HG03280 (cell line): Measurements from ENCODE around the gene BTBD9.

Experiments used
- ATAC-seq: cut with Tn5 transposase; IDR thresholded peaks from one replicate; pipeline ENCODE4 v1.9.1; 2021; ENCODE audit warnings: mild to moderate bottlenecking, moderate library complexity; ENCODE audit not compliant: unreplicated experiment

BTBD9 gene

DNA sequence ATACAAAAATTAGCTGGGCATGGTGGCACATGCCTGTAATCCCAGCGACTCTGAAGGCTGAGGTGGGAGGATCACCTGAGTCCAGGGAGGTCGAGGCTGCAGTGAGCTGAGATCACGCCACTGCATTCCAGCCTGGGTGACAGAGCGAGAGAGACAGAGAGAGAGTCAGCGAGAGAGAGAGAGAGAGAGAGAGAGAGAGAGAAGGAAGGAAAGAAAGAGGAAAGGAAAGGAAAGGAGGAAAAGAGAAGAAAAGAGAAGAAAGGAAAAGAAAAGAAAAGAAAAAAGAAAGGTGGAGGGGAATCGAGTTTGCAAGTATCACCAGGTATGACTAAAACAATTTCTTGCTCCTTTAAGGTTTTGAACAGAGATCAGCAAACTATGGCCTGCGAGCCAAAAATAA is 152.3 kb downstream of the BTBD9 start:
- no peak for ATAC-seq

DNA sequence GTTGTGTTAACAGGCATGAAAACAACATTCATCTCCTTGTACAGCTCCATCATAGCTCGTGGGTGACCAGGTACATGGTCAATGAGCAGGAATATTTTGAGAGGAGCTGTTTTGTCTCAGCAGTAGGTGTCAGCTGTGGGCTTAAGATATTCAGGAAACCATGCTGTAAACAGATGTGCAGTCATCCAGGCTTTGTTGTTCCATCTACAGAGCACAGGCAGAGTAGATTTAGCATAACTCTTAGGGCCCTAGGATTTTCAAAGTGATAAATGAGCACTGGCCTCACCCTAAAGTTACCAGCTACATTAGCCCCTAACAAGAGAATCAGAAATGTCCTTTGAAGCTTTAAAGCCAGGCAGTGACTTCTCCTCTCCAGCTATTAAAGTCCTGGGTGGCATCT is 154.2 kb downstream of the BTBD9 start:
- no peak for ATAC-seq

DNA sequence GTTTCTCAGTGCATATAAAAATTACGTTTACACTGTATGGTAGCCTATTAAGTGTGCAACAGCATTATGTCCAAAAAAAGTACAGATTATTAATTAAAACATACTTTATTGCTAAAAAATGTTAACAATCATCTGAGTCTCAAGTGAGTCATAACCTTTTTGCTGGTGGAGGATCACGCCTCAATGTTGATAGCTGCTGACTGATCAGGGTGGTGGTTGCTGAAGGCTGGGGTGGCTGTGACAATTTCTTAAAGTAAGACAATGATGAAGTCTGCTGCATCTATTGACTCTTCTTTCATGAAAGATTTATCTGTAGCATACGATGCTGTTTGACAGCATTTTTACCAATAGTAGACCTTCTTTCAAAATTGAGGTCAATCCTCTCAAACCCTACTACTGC is 155.1 kb downstream of the BTBD9 start:
- no peak for ATAC-seq

DNA sequence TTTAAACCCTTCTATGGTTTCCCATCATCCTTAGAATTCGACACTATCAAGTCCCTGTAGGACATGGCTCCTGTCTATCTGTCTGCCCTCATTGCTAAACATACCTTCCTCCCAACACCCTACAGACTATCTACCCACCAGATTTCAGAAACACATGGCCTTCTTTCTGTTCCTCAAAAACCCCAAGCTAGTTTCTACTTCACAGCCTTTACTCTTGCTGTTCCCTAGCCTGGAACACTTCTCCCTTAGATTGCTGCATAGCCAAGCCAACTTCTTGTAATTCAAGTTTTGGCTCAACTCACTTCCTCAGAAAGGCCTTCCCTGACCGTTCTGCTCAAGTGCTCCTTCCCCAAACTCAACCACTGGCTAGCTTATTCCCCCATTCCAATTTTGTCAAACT is 156.2 kb downstream of the BTBD9 start:
- peak; percentile 51 for ATAC-seq

DNA sequence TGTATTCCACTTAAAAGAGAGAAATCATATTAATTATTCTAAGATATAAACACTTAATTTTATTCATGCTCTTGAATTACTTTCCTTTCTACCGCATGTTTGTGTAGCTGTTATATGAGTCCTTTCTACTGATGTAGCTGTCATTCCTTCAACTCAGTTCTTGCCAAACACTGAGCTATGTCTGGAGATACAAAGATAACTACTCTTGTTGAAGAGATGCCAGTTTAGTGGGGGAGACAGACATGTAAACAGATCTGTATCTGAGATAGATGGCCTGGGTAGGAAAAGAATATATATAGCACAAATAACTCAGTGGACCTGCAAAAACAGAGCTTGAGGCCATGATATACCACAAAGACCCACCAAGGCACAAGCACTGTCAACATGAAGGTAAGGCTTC is 157.3 kb downstream of the BTBD9 start:
- ATAC-seq, result no peak

DNA sequence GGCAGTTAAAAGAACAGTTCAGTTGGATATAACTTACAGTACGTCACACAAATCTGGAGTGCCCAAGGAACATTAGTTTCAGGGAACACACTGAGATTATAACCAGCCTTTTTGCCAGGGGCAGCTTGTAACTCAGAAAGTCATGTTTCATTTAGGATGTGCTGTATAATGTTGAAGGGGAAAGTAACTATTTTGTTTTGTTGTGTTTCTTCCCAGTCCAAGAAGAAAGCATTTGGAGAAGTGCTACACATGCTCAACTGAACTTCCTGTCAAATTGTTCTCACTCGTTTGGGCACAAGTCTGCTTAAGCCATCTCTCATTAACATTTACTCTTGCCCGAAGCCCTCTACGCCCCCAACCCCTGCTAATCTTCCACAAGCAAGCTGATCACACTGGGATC is 157.9 kb downstream of the BTBD9 start:
- no peak for ATAC-seq

DNA sequence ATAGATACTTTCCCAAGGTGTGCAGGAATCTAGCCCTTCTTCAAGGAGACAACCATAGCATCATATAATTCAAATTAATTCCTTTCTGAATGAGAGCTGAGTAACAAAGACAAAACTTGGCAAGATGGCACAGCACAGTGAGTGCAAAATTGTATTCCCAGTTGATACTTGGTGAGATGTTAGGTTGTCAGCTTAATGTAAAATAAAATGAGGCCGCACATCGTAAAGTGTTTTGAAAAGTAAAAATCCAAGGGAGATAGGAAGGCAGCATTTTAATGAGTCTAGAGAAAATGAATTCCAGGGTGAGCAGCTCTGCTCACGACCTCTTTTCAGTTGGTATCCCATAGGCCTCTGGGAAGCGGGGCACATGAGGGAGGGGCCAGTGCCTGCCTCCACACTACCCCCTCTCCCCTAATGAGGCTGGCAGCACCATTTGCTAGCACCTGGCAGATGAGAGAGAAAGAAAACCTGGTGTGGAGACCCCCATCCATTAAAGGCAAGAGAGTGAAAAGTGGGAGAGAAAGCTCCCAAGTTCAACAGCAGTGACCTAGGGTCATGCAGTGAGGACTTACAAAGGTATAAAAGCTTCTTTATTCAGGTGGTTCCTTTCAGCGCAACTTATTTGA is 158.4 kb downstream of the BTBD9 start:
- ATAC-seq, result no peak

DNA sequence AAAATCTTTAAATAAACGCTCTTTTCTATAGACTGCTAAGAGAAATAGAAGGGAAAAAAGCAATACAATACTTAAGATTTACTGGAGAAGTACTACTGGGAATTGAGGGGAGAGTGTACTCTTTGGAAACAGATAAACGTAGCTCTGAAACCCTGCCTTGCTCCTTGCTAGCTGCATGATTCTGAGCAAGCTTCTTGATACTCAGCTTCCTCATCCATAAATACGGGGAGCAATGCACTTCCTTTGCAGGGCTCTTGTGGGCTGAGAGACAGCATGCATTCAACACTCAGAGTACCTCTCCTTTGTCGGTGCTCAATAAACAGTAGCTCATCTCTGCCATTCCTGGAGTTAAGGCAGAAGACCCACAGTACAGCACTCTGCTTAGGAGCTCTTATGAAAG is 159.7 kb downstream of the BTBD9 start:
- ATAC-seq, result no peak

DNA sequence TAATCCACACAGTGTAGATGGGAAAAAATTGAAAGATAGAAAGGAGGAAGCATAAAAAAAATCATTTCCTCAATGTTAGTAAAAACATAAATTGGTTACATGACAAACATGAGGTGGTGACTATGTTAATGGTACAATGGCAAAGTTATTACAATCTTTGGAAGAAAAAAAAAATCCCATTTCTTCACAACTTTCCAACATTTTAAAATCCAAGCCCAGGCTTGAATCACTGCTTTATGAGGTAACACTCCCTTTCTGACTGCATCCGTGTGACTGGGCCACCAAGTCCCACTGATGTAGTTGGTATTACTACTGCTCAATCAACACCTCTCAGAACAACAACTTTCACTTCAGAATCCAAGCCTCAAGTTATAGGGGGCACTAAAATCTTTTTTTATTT is 160.4 kb downstream of the BTBD9 start:
- no peak for ATAC-seq

DNA sequence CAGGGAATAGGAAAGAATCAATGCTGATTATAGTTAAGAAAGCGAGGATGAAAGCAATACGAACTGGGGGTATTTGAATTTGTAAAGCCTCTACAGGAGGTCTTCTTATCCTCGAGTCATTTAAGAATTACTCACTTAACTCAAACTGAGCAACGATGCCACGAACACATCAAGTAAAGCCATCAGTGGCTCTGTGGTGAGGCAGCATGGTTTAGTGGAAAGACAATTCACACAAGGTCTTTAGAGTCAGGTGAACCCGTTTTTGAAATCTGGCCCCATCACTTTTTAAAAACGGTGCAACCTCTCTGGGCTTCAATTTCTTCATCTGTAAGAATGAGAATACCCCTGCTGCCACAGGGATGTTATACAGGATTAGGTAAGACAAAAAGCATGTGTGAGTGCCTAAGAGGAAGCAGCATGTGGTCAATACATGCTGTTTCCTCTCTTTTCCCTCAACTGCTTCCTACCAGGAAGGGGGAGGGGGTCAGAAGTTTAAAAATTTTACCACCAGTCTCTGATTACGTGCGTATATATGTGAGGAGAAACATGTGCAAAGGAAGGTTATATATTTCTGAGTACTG is 162.0 kb downstream of the BTBD9 start:
- no peak for ATAC-seq

DNA sequence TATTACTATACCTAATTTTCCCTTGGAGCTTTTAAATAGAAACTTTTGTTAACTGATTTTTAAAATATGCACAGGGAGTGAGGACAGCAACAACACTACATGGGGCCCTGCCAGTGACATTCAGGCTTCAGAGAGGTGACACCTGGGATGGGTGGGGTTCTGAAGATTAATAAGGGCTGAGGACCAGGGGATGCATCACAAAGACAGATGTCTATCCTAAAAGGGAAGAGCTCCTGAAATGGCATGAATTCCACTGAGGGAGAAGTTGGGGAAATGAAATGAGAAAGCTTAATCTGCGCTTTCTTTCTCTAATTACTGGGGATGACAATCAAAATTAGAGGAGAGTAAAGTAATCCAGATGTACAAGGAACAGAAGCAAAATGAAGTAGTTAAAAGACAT is 162.8 kb downstream of the BTBD9 start:
- ATAC-seq, result no peak

DNA sequence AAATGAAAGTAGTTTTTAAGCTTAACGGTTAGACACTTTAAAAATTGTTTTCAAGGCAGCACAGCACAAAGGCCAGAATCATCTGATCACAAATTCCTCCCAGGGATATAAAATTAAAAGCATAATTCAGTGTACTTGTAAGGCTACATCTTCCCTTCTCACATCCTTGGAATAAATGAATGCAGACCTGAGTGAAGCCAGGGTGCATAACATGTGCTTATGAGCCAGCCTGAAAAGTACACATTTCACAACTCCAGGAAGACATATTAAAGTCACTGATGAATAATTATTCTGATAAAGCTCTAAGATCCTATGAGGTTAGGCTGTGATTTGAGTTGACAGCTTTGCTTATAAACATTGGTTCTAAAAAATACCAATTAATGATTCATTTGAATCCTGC is 163.6 kb downstream of the BTBD9 start:
- ATAC-seq, result no peak

DNA sequence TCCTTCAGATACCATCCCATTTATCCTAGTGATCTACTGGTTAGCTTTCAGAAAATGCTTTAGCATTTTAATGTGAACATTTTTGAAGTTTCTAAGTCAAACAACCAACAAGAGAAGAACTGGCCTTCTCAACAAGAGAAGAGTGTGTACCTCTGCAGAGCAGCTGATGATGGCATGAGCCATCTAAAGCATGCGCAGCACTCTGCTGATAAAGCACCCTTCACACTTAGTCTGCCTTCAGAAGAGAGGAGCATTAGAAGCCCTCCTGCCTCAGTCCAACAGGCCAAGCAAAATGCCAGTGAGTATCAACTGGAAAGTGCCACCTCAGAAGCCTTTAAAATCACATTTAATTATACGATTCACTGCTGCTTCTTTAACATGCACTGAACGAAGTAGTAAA is 169.2 kb downstream of the BTBD9 start:
- ATAC-seq, result no peak

DNA sequence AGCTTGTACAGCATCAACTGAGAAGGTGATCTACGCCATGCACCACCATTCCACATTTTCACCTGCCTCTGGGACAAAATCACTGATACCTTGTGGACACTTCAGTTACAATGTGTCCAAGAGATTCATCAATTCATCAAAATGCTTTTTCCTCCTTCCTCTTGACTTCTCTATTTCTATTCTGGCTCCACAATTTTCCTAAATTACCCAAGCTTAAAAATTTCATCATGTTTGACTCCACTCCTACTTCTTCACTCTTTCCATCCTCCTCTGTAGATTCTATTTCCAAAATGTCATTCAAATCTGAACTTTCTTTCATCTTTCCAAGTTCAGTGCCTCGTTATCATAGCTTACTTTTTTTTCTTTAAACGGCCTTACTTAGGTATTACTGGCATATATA is 172.2 kb downstream of the BTBD9 start:
- no peak for ATAC-seq

DNA sequence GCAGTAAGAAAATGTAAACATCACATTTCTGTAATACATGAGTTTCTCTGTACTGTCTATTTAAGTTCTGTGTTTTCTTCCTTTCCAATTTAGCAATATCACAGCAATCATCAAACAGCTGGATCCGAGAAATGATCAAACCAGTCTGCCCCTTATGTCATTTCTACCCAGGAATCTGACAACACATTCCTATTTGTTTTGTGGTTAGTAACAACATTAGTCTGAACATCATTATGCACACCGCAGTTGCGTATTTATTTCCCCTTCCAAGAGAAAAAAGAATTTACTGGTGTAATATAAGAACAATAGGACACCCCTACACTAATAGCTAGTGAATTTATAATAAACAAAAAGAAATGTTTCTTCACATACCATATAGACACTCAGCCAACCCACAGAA is 179.5 kb downstream of the BTBD9 start:
- no peak for ATAC-seq

DNA sequence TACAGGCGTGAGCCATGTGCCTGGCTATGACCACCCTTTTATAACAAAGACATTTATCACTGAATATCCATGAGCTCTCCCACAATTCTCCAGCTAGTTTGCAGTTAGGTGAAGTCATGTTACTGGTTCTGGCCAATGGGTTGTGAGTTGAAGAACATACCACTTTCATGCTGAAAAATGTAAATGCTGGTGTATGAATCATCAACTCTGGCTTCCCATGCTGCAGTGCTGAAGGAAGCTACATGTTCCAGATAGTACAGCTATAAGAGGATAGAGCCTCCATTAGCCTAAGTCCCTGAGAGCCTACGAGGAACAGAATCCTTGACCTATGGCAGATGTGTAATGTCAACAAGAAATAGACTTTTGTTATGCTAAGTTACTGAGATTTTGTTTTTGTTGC is 180.4 kb downstream of the BTBD9 start:
- no peak for ATAC-seq

DNA sequence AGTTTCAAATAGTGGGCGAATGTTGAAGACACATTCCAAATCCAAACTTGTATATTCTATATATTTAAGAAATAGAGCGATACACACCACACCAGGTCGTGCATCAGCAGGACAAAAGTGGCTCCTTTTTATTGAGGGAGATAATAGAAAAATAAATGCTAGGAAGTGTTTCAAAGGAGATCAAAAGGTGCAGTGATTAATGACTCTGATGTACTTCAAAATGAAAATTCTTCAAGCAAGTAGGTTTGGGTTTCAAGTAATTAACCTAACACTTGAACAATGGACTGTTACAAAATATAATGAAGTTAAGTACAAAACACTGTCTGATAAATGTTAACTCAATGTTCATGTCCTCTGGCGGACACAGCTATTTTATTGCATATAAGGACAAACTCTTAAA is 185.9 kb downstream of the BTBD9 start:
- ATAC-seq, result no peak

DNA sequence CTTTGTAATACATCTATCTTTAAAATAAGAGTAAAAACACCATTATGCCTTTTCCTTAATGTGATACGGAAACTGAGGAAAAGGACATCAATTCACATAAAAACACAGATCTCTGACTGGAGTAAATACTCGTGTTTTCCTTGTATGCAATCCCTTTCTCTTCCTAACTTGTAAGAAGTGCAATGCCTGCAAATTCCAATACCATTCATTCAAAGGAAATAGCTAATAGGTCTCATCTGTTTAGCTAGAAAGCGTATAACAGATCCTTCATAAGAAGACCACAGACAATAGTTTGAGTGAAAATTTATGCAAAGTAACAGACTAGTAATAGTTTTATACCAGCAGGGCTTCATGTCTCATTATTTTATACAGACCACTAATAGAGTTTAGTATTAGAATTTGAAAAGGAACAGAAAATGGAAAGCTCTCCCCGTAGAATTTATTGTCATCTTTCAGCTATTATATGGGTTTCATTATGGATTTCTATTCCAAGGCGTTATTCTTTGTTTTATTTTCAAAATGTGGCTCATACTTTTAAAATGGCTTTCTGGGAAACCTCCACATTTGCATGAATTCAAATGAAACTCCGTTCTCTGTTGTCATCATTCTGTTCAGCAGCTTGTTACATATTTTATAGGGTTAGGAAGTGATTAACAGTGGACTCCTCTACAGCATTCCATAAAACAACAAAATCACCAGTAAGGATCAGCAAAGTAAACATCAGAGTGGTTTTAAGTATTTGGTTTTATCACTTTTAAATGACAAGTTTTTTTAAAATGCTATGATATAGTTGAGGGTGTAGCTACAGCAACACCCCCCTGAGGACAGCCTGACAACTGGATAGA is 186.7 kb downstream of the BTBD9 start:
- no peak for ATAC-seq

DNA sequence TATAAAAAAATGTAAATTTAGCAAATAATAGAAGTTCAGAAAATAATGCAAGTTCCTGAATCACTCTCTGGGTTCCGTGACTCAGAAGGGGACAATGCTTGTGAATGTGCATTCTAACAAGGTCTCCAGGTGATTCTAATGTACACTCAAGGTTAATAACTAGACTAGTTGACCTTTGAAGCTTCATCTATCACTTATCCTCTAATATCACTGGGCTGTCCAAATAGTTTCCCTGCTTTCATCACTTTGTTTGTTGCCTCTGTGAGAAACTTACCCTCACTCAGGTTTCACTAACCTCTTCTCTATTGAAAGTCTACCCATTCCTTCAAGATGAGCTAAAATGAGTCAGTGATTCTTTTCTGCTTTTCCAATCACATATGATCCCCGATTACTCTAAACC is 189.0 kb downstream of the BTBD9 start:
- ATAC-seq, result no peak

DNA sequence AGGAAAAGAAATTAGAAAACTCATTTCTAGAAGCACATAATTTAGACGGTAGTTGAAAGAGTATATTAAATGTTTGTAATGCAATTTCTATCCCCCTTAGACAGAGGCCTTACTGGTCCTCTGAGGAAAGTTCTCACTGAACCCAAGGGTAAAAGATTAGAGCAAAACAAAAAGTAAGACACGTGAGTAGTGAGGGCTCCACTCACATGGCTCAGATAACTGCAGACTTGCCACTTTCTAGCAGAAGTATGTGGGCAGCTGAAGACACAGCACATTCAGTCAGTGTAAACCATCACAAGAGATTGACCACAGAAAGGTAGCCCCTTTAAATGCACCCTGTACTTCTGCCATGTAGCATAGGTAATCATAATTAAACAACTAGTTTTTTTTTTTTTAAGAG is 193.8 kb downstream of the BTBD9 start:
- ATAC-seq, result no peak

DNA sequence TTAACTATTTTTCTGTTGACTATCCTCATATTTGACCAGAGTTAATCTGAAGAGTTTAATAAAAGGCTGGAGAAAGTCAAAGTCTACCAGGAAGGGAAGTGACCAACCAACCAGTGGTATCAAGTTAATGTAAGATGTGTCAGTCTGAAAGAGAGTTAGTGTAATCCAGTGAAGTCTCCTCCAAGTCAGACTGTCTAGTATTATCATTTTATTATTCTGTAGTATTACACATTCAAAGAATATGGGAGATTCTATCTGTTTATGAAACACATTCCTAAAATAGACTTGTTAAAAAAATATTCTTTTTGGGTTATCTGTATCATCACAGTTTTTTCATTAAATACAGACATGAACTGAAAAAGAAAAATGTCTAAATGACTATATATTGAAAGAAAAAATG is 194.4 kb downstream of the BTBD9 start:
- ATAC-seq, result no peak

DNA sequence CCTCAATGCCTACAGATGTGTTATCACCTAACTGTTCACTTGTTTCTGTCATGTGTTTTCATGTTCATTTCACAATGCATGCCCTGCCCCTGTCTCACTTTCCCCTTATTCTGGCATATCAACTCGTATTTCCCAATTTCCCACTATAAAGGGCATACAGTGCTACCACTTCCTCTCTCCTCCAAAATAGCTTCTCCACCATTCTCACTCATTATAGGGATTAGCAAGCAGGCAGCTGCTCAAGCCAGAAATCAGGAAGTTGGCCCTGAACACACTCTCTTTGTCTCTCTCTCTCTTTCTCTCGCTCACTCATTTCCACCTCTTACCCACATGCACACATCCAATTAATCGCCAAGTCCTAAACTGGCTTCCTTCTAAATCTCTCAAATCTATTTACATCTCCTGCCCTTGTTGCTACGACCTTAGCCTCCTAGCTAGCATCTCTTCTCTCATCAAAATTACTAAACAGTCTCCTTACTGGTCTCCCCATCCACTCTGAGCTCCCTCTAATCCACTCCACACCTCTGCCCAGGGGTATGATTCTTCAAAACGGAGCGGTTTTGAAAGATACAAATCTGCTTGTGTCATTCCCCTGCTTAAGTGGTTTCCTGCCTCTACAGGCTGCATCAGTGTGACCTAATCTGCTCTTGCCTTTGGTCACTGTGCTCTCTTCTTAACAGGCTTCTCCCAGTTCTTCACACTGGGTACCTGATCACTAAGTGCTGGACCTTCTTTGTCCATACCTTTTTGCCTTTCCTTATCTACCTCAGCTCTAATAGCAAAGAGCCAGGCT is 196.2 kb downstream of the BTBD9 start:
- ATAC-seq, result no peak
